Measurements from ENCODE around the gene TRIL. TPM values are rescaled to one million over a fixed set of nuclear protein-coding genes. Genes with fewer than 3 reads are reported as not detected.

Gene TRIL
- total and polyA plus RNA-seq, 2 of the 4 experiments (the other 2 are of a cell fraction): under 0.01 to 0.09 TPM

- Histone ChIP-seq H2BK120ac (ENCODE audit: low read depth, low read length) (no peak overlapping the region), H4K5ac (ENCODE audit: low read depth, low read length) (no peak overlapping the region), H3K79me1 (ENCODE audit: low read depth in 1 of 2, low read length in 2 of 2) (no peaks in the 10 kb centered on the region), H3K36me3 (ENCODE audit: control insufficient read depth, insufficient read depth, low read length) (no peaks in the 10 kb centered on the region), H3K9me1 (ENCODE audit: insufficient read depth, low read length) (no peaks in the 10 kb centered on the region), H2AK9ac (replicated peaks; ENCODE audit: low read depth, low read length, poor library complexity) (no peak overlapping the region), H3K23ac (ENCODE audit: low read depth, low read length) (no peak overlapping the region), H2AK5ac (ENCODE audit: low read depth, low read length) (no peak overlapping the region), H4K8ac (ENCODE audit: low read depth in 2 of 2, low read length in 2 of 2) (no peak overlapping the region), H2BK15ac (ENCODE audit: low read depth, low read length) (no peak overlapping the region), H3K56ac (ENCODE audit: extremely low read depth, insufficient read depth, low read length) (no peak overlapping the region), H2BK20ac (ENCODE audit: low read depth, low read length) (no peak overlapping the region), H3K18ac (ENCODE audit: low read depth, low read length) (no peak overlapping the region), H2BK5ac (ENCODE audit: low read depth, low read length, poor library complexity, severe bottlenecking) (no peak overlapping the region), H3K9ac (ENCODE audit: low read depth, low read length) (no peak overlapping the region), H3K9me3 (ENCODE audit: control insufficient read depth, insufficient read depth, low read length) (peaks cover 7% of the 10 kb centered on the region; the same call in 1 of the 2 replicates), H3K14ac (replicated peaks; ENCODE audit: low read depth, low read length) (no peak overlapping the region), H3K4ac (ENCODE audit: low read depth, low read length) (no peak overlapping the region), H4K20me1 (ENCODE audit: insufficient read depth, low read length) (no peaks in the 10 kb centered on the region), H2AFZ (replicated peaks; ENCODE audit: low read length, poor library complexity) (no peak overlapping the region), H3K4me1 (ENCODE audit: control insufficient read depth, insufficient read depth, low read length) (peaks cover 9% of the 10 kb centered on the region), H3K27me3 (ENCODE audit: control insufficient read depth, insufficient read depth, low read length) (peaks cover 54% of the 10 kb centered on the region), H3K27ac (ENCODE audit: insufficient read depth, low read length) (no peak overlapping the region), H3K4me3 (ENCODE audit: insufficient read depth, low read depth, low read length) (no peak overlapping the region), H3K4me2 (ENCODE audit: low read depth, low read length) (no peak overlapping the region), H4K91ac (ENCODE audit: insufficient read depth, low read depth, low read length) (no peak overlapping the region)
- ATAC-seq (ENCODE audit: low read depth): no peak
- WGBS, 2 experiments (ENCODE audit: extremely low coverage in 2 of 2, insufficient read length in 1 of 2): no CpG with 5 or more reads among the region's 5 CpGs
- in situ Hi-C loops (cut with MboI; ENCODE audit: low sequenced_read_pairs): no loop called here
- no TSS peak for BruUV-seq (replicated peaks)
- DNase-seq: no peak
- intact Hi-C loops (cut with micrococcal nuclease): no loop called here
- ChIA-PET CTCF (no interaction called here), POLR2A (ENCODE audit: unreplicated experiment) (no interaction called here)
- TF ChIP-seq RFX5 (IDR thresholded peaks at IDR 0.05; ENCODE audit: low read depth, low read length) (no peak), FOS (IDR thresholded peaks at IDR 0.05; ENCODE audit: low read depth, low read length) (no peak), POLR2A (IDR thresholded peaks at IDR 0.05; ENCODE audit: low read depth, low read length) (no peak), RAD21 (IDR thresholded peaks at IDR 0.05; ENCODE audit: low read length) (no peak), MXI1 (IDR thresholded peaks at IDR 0.05; ENCODE audit: borderline replicate concordance, low read depth, low read length) (no peak), ELK1 (IDR thresholded peaks at IDR 0.05; ENCODE audit: borderline replicate concordance, low read depth, low read length) (no peak), RCOR1 (IDR thresholded peaks at IDR 0.05; ENCODE audit: insufficient replicate concordance, low read length) (no peak), SMC3 (IDR thresholded peaks at IDR 0.05; ENCODE audit: low read depth, low read length) (no peak), BHLHE40 (IDR thresholded peaks at IDR 0.05; ENCODE audit: low read depth, low read length) (no peak), MAFK (IDR thresholded peaks at IDR 0.05; ENCODE audit: low read depth, low read length) (no peak), USF2 (IDR thresholded peaks at IDR 0.05; ENCODE audit: low read depth, low read length) (no peak), NFE2L2 (IDR thresholded peaks at IDR 0.05; ENCODE audit: low read depth, low read length) (no peak), CEBPB (IDR thresholded peaks at IDR 0.05; ENCODE audit: low read depth, low read length) (no peak), MAZ (IDR thresholded peaks at IDR 0.05; ENCODE audit: borderline replicate concordance, low read depth, low read length) (no peak)
- dilution Hi-C loops (cut with HindIII; ENCODE audit: low sequenced_read_pairs, unreplicated experiment): no loop called here
Measured at GRCh38 chr7:28954946-28955345, 3.2 kb downstream of the TRIL start.
